ENCODE results near the gene TSHR.

DNA sequence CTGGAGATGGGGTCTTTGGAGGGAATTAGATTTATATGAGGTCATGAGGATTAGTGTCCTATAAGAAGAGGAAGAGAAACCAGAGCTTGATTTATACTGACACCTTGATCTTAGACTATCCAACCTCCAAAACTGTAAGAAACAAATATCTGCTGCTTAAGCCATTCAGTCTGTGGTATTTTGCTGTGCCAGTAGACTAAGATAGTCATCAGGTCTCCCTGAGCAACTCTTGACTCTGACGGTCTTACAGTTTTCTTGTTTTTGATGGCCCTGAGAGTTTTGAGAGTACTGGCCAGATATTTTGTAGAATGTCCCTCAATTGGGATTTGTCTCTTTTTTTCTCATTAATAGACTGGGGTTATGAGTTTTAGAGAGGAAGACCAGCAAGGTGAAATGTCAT lies 51.7 kb downstream of the TSHR start:
- TF ChIP-seq POLR2A (IDR thresholded peaks at IDR 0.05; ENCODE audit: low read length) (no peak), GATA1 (IDR thresholded peaks at IDR 0.05; ENCODE audit: low read depth, low read length) (no peak)
